GM12872 (cell line): ENCODE measurements around the gene TMOD4.

Experiments
- TF ChIP-seq, protein P1 (sequence below): IDR thresholded peaks from 3 replicates; pipeline ENCODE4 v1.5.1; 2011; ENCODE audit warnings: low read depth, mild to moderate bottlenecking, low read length, moderate library complexity; ENCODE audit not compliant: insufficient read depth

Gene TMOD4

DNA sequence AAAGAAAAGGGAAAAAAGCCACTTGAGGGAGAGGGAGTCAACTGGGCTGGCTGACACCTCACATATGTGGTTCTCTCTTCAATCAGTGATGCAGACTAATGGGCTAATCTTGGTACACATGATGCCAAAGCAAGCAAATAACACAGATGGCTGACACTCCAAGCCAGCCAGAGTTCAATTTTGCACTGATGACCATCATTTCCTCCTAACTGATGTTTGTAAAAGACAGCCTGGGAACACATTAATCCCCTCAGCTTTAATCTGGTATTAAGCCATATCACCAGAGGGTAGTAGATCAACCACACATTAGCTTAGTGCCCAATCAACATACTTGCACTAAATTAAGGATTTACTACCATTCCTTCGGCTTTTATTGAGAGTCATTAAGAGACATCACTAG is 11.4 kb upstream of the TMOD4 start:
- TF ChIP-seq, protein P1, sequence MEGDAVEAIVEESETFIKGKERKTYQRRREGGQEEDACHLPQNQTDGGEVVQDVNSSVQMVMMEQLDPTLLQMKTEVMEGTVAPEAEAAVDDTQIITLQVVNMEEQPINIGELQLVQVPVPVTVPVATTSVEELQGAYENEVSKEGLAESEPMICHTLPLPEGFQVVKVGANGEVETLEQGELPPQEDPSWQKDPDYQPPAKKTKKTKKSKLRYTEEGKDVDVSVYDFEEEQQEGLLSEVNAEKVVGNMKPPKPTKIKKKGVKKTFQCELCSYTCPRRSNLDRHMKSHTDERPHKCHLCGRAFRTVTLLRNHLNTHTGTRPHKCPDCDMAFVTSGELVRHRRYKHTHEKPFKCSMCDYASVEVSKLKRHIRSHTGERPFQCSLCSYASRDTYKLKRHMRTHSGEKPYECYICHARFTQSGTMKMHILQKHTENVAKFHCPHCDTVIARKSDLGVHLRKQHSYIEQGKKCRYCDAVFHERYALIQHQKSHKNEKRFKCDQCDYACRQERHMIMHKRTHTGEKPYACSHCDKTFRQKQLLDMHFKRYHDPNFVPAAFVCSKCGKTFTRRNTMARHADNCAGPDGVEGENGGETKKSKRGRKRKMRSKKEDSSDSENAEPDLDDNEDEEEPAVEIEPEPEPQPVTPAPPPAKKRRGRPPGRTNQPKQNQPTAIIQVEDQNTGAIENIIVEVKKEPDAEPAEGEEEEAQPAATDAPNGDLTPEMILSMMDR = no peak

DNA sequence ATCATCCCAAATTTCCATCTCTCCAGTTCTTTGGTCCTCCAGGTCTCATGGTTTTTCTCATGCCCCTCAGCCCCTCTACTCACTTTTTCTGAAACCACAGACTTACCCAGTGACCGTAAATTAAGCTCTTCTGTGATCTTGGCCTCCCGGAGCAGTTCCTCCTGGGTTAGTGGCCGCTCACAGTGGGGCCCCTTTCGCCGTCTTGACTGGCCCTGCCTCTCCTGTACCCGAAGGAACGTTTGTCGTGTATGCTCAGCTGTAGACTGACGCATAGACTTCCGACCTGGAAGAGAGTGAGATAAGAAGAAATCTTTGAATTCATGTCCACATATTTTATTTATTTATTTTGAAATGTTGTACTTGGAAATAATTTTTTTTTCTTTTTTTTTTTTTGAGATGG is 8.4 kb upstream of the TMOD4 start:
- TF ChIP-seq, protein P1 = no peak

DNA sequence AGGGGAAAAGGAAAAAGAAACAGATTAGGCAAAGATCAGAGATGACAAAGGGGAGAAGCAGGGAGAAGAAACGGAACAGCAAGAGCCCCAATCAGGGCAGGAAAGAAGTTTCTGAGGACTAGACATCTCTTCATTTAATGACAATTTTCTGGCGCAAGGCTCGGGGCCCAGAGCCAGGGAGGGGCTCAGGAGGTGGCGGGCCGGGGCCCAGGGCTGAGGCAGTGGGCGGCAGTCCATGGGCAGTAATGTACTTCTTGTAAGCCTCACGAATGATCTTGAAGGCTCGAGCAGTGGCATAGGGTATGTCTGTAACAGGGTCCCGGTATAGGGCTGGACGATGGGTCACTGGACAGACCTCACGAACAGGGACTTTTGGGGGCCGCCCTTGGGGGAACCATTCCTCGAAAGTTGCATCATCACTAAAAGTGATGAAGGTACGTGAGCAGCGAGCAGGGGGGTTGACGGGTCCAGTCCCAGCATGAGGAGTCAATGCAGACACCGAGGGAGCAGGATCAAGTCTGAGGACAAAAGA is 799 bp upstream of the TMOD4 start:
- TF ChIP-seq, protein P1 = no peak

DNA sequence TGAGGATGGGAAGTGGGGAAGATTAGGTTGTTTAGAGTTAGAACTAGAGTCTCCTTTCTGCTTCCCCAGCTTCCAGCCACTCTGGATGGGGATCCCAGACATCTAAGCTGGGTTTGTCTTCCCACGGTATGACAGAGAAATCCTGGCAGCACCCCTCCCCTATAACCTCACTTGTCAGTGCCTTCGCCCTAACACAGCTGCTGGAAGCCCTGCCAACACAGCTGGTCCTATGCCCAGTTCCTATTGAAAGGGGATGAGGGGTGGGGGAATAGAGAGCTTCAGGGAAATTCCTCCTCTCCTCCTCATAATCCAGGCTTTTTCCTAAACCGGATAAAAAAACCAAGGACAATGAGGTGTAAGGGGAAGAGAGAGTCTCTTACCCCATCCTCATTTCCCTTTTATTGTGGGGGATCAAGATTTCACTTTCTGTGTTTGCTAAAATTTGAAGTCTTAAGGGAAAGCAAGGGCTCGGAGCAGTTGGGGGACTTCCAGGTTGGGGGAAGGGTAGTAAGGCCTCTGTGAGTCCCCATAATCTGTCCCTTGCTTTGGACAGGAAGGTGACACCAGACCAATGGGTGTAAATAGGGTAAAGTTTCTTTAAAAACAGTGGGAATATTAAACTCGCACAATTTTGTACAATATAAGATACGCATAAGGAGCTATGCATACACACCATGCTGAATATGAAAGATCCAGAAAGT is 590 bp downstream of the TMOD4 start:
- TF ChIP-seq, protein P1 = no peak

DNA sequence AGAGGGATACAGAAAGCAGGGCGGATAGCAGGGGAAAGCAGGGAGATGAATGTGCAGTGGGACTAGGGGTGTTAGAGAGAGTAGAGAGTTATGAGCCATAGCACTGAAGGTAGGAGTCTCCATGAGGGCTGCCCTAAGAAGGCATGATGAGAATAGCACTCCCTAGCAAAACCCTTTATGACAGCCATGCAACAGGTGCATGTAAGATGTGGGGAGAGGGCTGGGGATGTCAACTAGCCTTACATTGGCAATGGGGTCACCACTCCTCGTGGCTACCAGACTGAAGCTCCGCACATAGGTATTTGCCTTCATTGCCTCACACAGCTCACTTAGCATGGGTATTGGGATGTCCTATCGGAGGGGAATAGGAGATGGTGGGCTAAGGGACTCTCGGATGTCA is 4.6 kb downstream of the TMOD4 start:
- TF ChIP-seq, protein P1 = no peak

DNA sequence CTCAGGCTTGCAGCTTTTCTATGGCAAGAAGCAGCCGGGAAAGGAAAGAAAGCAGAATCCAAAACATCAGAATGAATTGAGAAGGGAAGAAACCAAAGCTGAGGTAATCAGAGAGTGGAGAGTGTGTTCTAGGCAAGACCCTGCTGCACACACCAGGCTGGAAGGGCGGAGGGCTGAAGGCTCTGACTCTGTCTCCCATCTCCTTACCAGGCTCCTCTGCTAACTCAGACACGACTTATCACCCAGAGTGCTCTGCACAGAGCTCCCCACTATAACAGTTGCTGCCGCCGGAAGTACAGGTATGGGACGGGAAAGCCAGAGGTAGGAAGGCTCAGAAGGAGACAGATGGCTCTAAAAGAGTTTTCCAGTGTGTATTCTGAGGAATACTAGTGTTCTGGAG is 8.7 kb downstream of the TMOD4 start:
- TF ChIP-seq, protein P1 = no peak

DNA sequence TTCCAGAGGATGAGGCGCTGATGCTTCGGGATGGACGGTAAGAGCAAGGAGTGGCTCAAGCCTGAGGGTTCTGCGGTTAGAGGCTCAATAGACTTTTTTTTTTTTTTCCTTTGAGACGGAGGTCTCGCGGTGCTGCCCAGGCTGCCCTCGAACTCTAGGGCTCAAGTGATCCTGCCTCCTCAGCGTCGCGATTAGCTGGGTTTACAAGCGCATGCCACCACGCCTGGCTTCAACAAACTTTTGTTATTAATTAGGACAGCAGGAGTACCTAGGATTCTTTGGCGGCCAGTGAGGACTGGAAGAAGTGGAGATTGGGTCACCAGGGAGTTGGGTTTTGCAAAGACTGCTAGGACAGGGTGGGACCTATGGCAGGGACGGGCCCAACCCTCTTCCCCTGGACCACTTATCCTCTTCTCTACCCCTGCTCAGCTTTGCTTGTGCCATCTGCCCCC is 9.2 kb downstream of the TMOD4 start:
- TF ChIP-seq, protein P1 = no peak
